Measurements from ENCODE around the gene SARDH. TPM values are rescaled to one million over a fixed set of nuclear protein-coding genes. Genes with fewer than 3 reads are reported as not detected.

SARDH gene
- total and polyA plus RNA-seq, 2 of the 8 experiments (the other 6 are each of a cell fraction or from before 2014, with no cell fraction given): 6.4 to 7.4 TPM

DNA sequence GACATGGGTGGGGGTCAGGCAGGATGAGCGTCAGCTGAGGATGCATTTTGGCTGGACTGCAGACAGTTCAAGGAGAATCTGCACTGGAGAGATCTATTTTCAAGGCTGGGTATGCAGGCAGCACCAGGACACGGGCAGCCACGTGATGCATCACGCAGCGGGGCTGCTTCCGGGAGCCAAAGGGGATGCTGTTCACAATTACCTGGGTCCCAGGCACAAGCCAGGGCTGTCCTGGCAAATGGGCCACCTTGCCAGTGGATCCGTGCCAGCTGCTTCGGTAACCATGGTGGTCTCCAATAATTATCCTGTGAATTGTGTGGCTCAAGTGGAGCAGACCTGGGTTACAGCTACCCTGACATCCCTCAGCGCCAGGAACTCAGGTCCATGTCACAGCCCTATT lies 84.5 kb downstream of the SARDH start:
- H3K79me2 ChIP-seq (ENCODE audit: control insufficient read depth in 1 of 2, insufficient read depth in 2 of 2, low read length in 2 of 2): no peaks in the 10 kb centered on the region
- H2BK120ac ChIP-seq (replicated peaks; ENCODE audit: low read depth, low read length): no peak overlapping the region
- no peak overlapping the region for H2AK5ac ChIP-seq (ENCODE audit: low read depth, low read length)
- H4K91ac ChIP-seq (replicated peaks; ENCODE audit: insufficient read length, low read length): no peak overlapping the region
- peak overlapping the region; percentile 57; the same call in 1 of the 2 replicates for H4K8ac ChIP-seq (ENCODE audit: extremely low read depth, insufficient read depth, low read length)
- no peak overlapping the region for H3K4me2 ChIP-seq (ENCODE audit: insufficient read depth in 1 of 2, low read depth in 2 of 2, low read length in 2 of 2)
- no peaks in the 10 kb centered on the region for H3K36me3 ChIP-seq (ENCODE audit: control insufficient read depth in 2 of 4, insufficient read depth in 4 of 4, low read length in 3 of 4)
- H3K23ac ChIP-seq (ENCODE audit: insufficient read length): no peak overlapping the region
- peaks cover 0 to 8% (median 5%) of the 10 kb centered on the region in 4 experiments; a peak in 5 of 7 replicates for H3K4me1 ChIP-seq (replicated peaks in 1 of 4; ENCODE audit: control insufficient read depth in 3 of 4, insufficient read depth in 4 of 4, low read length in 3 of 4)
- ChIA-PET CTCF (ENCODE audit: partially characterized antibody) (interaction anchor here (0.6 to 3.3 kb wide), 9 partner anchors 8 to 167 kb away, joined by 3 to 14 read pairs (median 3); no protein-coding TSS in a partner anchor), POLR2A (ENCODE audit: partially characterized antibody) (interaction anchor here (0.6 to 1.2 kb wide), 3 partner anchors 40 to 848 kb away, joined by 3 read pairs; no protein-coding TSS in a partner anchor)
- no peak overlapping the region for H2AFZ ChIP-seq (ENCODE audit: low read length)
- DNase-seq (ENCODE audit: low read depth in 1 of 2, low spot score in 2 of 2): no peak
- H4K5ac ChIP-seq (ENCODE audit: insufficient read length, low read depth, low read length): no peak overlapping the region
- H3K27me3 ChIP-seq (replicated peaks in 1 of 4; ENCODE audit: control insufficient read depth in 3 of 4, extremely low read depth in 1 of 4, insufficient read depth in 3 of 4, low read length in 3 of 4): peaks cover 0 to 3% (median 0%) of the 10 kb centered on the region in 4 experiments; a peak in 2 of 7 replicates
- no peak overlapping the region for H3K18ac ChIP-seq (ENCODE audit: extremely low read depth, low read length)
- H3K23me2 ChIP-seq (ENCODE audit: low read depth, low read length): no peaks in the 10 kb centered on the region
- WGBS, 2 experiments (ENCODE audit: extremely low coverage in 1 of 2, insufficient coverage in 1 of 2, insufficient read length in 1 of 2, insufficient replicate concordance in 2 of 2, low coverage in 1 of 2, low lambda C conversion rate in 2 of 2, missing lambda C conversion rate in 1 of 2): 83% methylated on average over 9 of the region's 9 CpGs; no CpG with 5 or more reads in 1 of the 2 experiments
- no peak overlapping the region for H3K56ac ChIP-seq (replicated peaks; ENCODE audit: insufficient read length, low read depth, low read length)
- no peak for FAIRE-seq
- no peaks in the 10 kb centered on the region for H3K79me1 ChIP-seq (ENCODE audit: low read depth, low read length)
- no peak overlapping the region for H2BK5ac ChIP-seq (ENCODE audit: low read depth, low read length)
- no peak overlapping the region for H3K4me3 ChIP-seq (ENCODE audit: extremely low read depth in 1 of 4, insufficient read depth in 2 of 4, low read depth in 3 of 4, low read length in 4 of 4)
- no peaks in the 10 kb centered on the region for H3K9me3 ChIP-seq (ENCODE audit: insufficient read depth in 2 of 2, low read depth in 1 of 2, low read length in 1 of 2)
- no peak overlapping the region for H3K27ac ChIP-seq (ENCODE audit: low read depth, low read length)
- TF ChIP-seq NANOG (IDR thresholded peaks at IDR 0.05; ENCODE audit: insufficient read depth, low read depth, low read length, poor library complexity, severe bottlenecking): no peak
- no peak for TF ChIP-seq KDM4A (IDR thresholded peaks at IDR 0.05; ENCODE audit: low read depth, low read length, severe bottlenecking)
- no peak overlapping the region for H2BK20ac ChIP-seq (ENCODE audit: low read length)
- no peaks in the 10 kb centered on the region for H4K20me1 ChIP-seq (replicated peaks in 1 of 2; ENCODE audit: control insufficient read depth in 1 of 2, insufficient read depth in 2 of 2, low read length in 2 of 2)
- no peak overlapping the region for H3K9ac ChIP-seq (replicated peaks in 1 of 4; ENCODE audit: extremely low read depth in 1 of 4, low read depth in 3 of 4, low read length in 3 of 4)
- peak overlapping the region; percentile 60; the same call in 1 of the 2 replicates for H2BK12ac ChIP-seq (ENCODE audit: low read depth, low read length)
- H2BK15ac ChIP-seq (ENCODE audit: low read length): no peak overlapping the region
- H3K14ac ChIP-seq (ENCODE audit: insufficient read length): no peak overlapping the region
- H3K4ac ChIP-seq (replicated peaks; ENCODE audit: insufficient read length, low read depth, low read length): no peak overlapping the region
